ENCODE data around the gene MBP.

GRCh38 chr18:77113361-77114151, 19.0 kb downstream of the MBP start:
- no peak for TF ChIP-seq POLR2A (IDR thresholded peaks at IDR 0.05)
- TF ChIP-seq CTCF (IDR thresholded peaks at IDR 0.05): no peak

Data from lower leg skin (tissue), 3 donors.